ENCODE measurements around the gene HMG20B.

GRCh38 chr19:3617463-3617862, 44.7 kb downstream of the HMG20B start:
- no peak for TF ChIP-seq GABPA (IDR thresholded peaks at IDR 0.05; ENCODE audit: borderline replicate concordance, insufficient read depth, low read length)
- no peak for TF ChIP-seq JUN (IDR thresholded peaks at IDR 0.05; ENCODE audit: low read depth, low read length)
- no peak for TF ChIP-seq JUND (IDR thresholded peaks at IDR 0.05; ENCODE audit: low read length)
- TF ChIP-seq KDM5A (IDR thresholded peaks at IDR 0.05; ENCODE audit: low read length) = no peak
- no peak for TF ChIP-seq RAD21 (IDR thresholded peaks at IDR 0.05 in 1 of 2, conservative IDR thresholded peaks at IDR 0.05 in 1 of 2; ENCODE audit: low read depth in 2 of 2, low read length in 2 of 2)
- TF ChIP-seq MAFK (IDR thresholded peaks at IDR 0.05; ENCODE audit: low read depth, low read length) = no peak
- no peak for TF ChIP-seq ASH2L (IDR thresholded peaks at IDR 0.05; ENCODE audit: low read length)
- no peak for TF ChIP-seq KDM1A (IDR thresholded peaks at IDR 0.05; ENCODE audit: borderline replicate concordance, low read length)
- TF ChIP-seq CREB1 (IDR thresholded peaks at IDR 0.05) = no peak
- no peak for TF ChIP-seq CTCF (IDR thresholded peaks at IDR 0.05; ENCODE audit: control extremely low read depth in 1 of 3, insufficient read depth in 1 of 3, low read depth in 1 of 3, low read length in 3 of 3)
- TF ChIP-seq YY1 (IDR thresholded peaks at IDR 0.05; ENCODE audit: low read depth, low read length) = no peak
- TF ChIP-seq ATF2 (IDR thresholded peaks at IDR 0.05; ENCODE audit: low read length) = no peak
